Stomach (tissue), 9 donors: ENCODE measurements around the gene MYCN. TPM values are rescaled to one million over a fixed set of nuclear protein-coding genes. Genes with fewer than 3 reads are reported as not detected.

Experiments used
- DNase-seq, 2 donors: peaks; one replicate each; pipeline versions ENCODE4 v3.0.0 to v3.0.0-alpha.2; 2013 to 2019
- H3K27ac ChIP-seq, 5 donors: fragments of 200-600 bp in 4 of 5; sonication (generic) in 4 of 5; one replicate each; pipeline ENCODE4 v1.5.1; 2013 to 2019; ENCODE audit warnings: mild to moderate bottlenecking in 1 of 5, moderate library complexity in 1 of 5
- H3K27me3 ChIP-seq, 3 donors: fragments of 200-600 bp; sonication (generic); one replicate each; pipeline ENCODE4 v1.5.1; 2017 to 2019; ENCODE audit warnings: mixed run types in 1 of 3
- H3K36me3 ChIP-seq, 4 donors: fragments of 200-600 bp; sonication (generic); 1 replicate in 3 of 4; 2 replicates in 1 of 4; pipeline ENCODE4 v1.5.1; 2016 to 2019
- H3K4me1 ChIP-seq, 4 donors: fragments of 200-600 bp; sonication (generic); one replicate each; pipeline ENCODE4 v1.5.1; 2016 to 2019
- H3K4me3 ChIP-seq, 4 donors: fragments of 200-600 bp; sonication (generic) in 3 of 4; one replicate each; pipeline ENCODE4 v1.5.1; 2016 to 2019; ENCODE audit warnings: mild to moderate bottlenecking in 1 of 4
- H3K9me3 ChIP-seq, 4 donors: fragments of 200-600 bp; sonication (generic); one replicate each; pipeline ENCODE4 v1.5.1; 2016 to 2019
- CTCF ChIP-seq, 7 experiments: fragments of 450-650 bp in 4 of 7; fragments of 200-600 bp in 3 of 7; sonication (generic) in 3 of 7; IDR thresholded peaks; one replicate each; pipeline ENCODE4 v1.5.1; 2016 to 2019; ENCODE audit warnings: antibody characterized with exemption in 7 of 7, control low read depth in 2 of 7, mild to moderate bottlenecking in 1 of 7
- EP300 ChIP-seq: sonication (generic); formaldehyde crosslinking; IDR thresholded peaks from one replicate; pipeline ENCODE4 v1.6.1; 2017; ENCODE audit warnings: antibody characterized with exemption
- POLR2A ChIP-seq, 4 donors: fragments of 450-650 bp; IDR thresholded peaks; one replicate each; pipeline ENCODE4 v1.6.1; 2016; ENCODE audit warnings: antibody characterized with exemption in 4 of 4, control low read depth in 2 of 4, mild to moderate bottlenecking in 1 of 4, moderate library complexity in 1 of 4
- POLR2AphosphoS5 ChIP-seq, 3 donors: sonication (generic); formaldehyde crosslinking; IDR thresholded peaks; one replicate each; pipeline ENCODE4 v1.6.1; 2016; ENCODE audit warnings: antibody characterized with exemption in 3 of 3
- WGBS, 5 donors: extraction: QIAGEN DNeasy Blood & Tissue Kit in 3 of 5; methylation state at CpG; one replicate each; pipeline versions ENCODE4 v1.1.5 to v1.1.7; 2013 to 2018; 5-methylcytosine and 5-hydroxymethylcytosine counted together
- intact Hi-C: fragments of 100-400 bp; cut with DNase I; formaldehyde crosslinking; loops from one replicate; pipeline ENCODE4 v1.15.1; 2023; ENCODE audit warnings: low total_unique reads
- polyA plus RNA-seq, 3 donors: library from polyadenylated mRNA; stranded (reverse); fragments of 200-250 nt; gene quantifications; one replicate each; pipeline ENCODE4 v1.2.3, GENCODE V29; 2013
- total RNA-seq, 5 donors: library from RNA; depleted of rRNA; stranded (reverse); fragments of >200 nt; gene quantifications; one replicate each; pipeline versions ENCODE4 v1.1.0 to v1.2.3, GENCODE V29; 2014 to 2016
- donor health status: healthy with polysubstance abuse.
- donor health status: Bipolar disorder and iron deficiency.
- donor health status: healthy.

The MYCN gene
- total and polyA plus RNA-seq, 8 donors = 0.90 to 9.6 (median 2.3) TPM; not detected in 1

GRCh38 chr2:15944325-15945017 is 4.1 kb downstream of the MYCN start:
- no peaks in the 10 kb centered on the region for H3K9me3 ChIP-seq
- intact Hi-C loops = no loop called here
- TF ChIP-seq POLR2AphosphoS5 (IDR thresholded peaks at IDR 0.05) (no peak), POLR2A (IDR thresholded peaks at IDR 0.05) (no peak), EP300 (no peak), CTCF (IDR thresholded peaks at IDR 0.05) (no peak)
- 29 to 56% (median 41%) methylated on average over 4 of the region's 4 CpGs for WGBS, 5 donors
- peak overlapping the region in 2 of 5 donors; percentile 52 to 73 for H3K27ac ChIP-seq
- H3K36me3 ChIP-seq = peaks cover 0 to 9% (median 2%) of the 10 kb centered on the region in 4 donors
- no peak for DNase-seq
- H3K4me1 ChIP-seq = peaks cover 32 to 50% (median 47%) of the 10 kb centered on the region in 4 donors
- peaks cover 0 to 43% (median 28%) of the 10 kb centered on the region in 3 donors for H3K27me3 ChIP-seq
- peak overlapping the region in 1 of 4 donors; percentile 54 for H3K4me3 ChIP-seq

GRCh38 chr2:15945909-15946705 is 5.8 kb downstream of the MYCN start:
- Histone ChIP-seq H3K9me3 (no peaks in the 10 kb centered on the region), H3K4me3 (no peak overlapping the region), H3K27ac (no peak overlapping the region), H3K36me3 (peaks cover 0 to 9% (median 2%) of the 10 kb centered on the region in 4 donors), H3K27me3 (peaks cover 0 to 27% (median 16%) of the 10 kb centered on the region in 3 donors), H3K4me1 (peaks cover 20 to 34% (median 30%) of the 10 kb centered on the region in 4 donors)
- 75 to 83% (median 77%) methylated on average over 17 of the region's 17 CpGs for WGBS, 5 donors
- intact Hi-C loops = no loop called here
- no peak for TF ChIP-seq POLR2AphosphoS5 (IDR thresholded peaks at IDR 0.05)
- no peak for TF ChIP-seq POLR2A (IDR thresholded peaks at IDR 0.05)
- no peak for TF ChIP-seq CTCF (IDR thresholded peaks at IDR 0.05)
- TF ChIP-seq EP300 = no peak
- DNase-seq = no peak

GRCh38 chr2:15946983-15947382 is 6.6 kb downstream of the MYCN start:
- no peak for DNase-seq
- Histone ChIP-seq H3K27ac (no peak overlapping the region), H3K9me3 (no peaks in the 10 kb centered on the region), H3K27me3 (peaks cover 0 to 18% (median 7%) of the 10 kb centered on the region in 3 donors), H3K36me3 (peaks cover 0 to 9% (median 2%) of the 10 kb centered on the region in 4 donors), H3K4me1 (peaks cover 18 to 25% (median 21%) of the 10 kb centered on the region in 4 donors), H3K4me3 (no peak overlapping the region)
- intact Hi-C loops = no loop called here
- TF ChIP-seq POLR2AphosphoS5 (IDR thresholded peaks at IDR 0.05) = no peak
- whole genome bisulfite sequencing, 5 donors = 77 to 92% (median 88%) methylated on average over 3 of the region's 3 CpGs

- 77 to 96% (median 90%) methylated on average over 2 of the region's 2 CpGs for WGBS, 5 donors
- intact Hi-C loops = no loop called here
- Histone ChIP-seq H3K9me3 (no peaks in the 10 kb centered on the region), H3K4me3 (no peak overlapping the region), H3K4me1 (peaks cover 16 to 22% (median 20%) of the 10 kb centered on the region in 4 donors), H3K36me3 (peaks cover 0 to 9% (median 2%) of the 10 kb centered on the region in 4 donors), H3K27me3 (peaks cover 0 to 15% (median 5%) of the 10 kb centered on the region in 3 donors), H3K27ac (no peak overlapping the region)
- no peak for DNase-seq
- TF ChIP-seq POLR2A (IDR thresholded peaks at IDR 0.05) (no peak), EP300 (no peak), CTCF (IDR thresholded peaks at IDR 0.05) (no peak), POLR2AphosphoS5 (IDR thresholded peaks at IDR 0.05) (no peak)
Observed at GRCh38 chr2:15947431-15947830, 7.1 kb downstream of the MYCN start.
